ENCODE data around the gene TOP2A.
"Not testable (repeated sequence)": the region's sequence is repeated elsewhere in the genome, so short reads cannot be mapped to it uniquely, and the experiment has no call there.

Gene TOP2A

GRCh38 chr17:40375786-40376185, 41.9 kb downstream of the TOP2A start:
- not testable (repeated sequence) for DNase-seq

DNA sequence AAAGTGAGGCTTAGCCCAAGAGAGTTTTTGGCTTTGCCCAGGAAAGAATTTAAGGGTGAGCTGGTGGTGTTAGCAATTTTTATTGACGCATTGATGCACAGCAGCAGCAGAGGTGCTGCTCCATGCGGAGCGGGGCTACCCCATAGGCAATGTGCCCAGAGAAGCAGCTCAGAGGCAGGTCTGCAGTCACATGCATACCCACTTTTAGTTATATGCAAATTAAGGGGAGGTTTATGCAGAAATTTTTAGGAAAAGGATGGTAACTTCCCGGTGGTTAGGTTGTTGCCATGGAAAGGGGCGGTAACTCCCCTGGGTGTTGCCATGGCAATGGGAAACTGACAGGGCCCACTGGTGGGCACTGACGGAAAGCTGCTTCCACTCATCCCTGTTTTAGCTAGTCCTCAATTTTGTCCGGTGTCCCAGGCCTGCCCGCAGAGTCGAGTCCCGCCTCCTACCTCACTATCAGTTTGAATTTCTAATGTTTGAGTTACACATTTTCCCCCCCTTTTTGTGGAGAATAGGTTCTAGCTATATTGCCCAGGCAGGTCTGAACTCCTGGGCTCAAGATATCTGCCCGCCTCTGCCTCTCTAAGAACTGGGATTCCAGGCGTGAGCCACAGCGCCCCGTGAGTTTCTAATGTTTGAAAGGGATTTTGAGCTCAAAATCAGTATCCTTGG, 42.7 kb downstream of the TOP2A start:
- no peak for DNase-seq

DNA sequence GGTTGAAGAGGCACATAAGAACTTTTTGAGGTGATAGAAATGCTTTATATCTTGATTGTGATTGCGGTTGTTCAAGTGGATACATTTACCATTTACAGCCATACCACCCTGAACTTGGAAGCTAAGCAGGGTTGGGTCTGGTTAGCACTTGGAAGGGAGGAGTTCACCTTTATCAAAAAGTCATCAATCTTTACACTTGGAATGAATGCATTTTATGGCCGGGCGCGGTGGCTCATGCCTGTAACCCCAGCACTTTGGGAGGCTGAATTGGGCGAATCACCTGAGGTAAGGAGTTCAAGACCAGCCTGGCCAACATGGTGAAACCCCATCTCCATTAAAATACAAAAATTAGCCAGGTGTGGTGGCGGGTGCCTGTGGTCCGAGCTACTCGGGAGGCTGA, 43.7 kb downstream of the TOP2A start:
- DNase-seq, result no peak

- DNase-seq, result no peak
These were observed 44.4 kb downstream of the TOP2A start for GRCh38 chr17:40373324-40373723.

DNA sequence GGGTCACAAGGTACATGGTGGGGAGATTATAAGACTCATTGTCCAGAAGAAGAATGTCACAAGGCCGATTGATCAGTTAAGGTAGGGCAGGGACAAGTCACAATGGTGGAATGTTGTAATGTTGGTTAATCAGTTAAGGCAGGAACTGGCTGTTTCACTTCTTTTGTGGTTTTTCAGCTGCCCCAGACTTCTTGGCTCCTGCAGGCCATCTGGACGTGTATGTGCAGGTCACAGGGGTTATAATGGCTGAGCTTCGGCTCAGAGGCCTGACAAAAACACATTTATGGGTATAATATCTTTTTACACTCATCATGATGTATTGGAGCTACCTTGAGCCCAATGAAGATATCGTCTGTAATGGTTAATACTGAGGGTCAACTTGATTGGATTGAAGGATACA, 45.1 kb downstream of the TOP2A start:
- not testable (repeated sequence) for DNase-seq

DNA sequence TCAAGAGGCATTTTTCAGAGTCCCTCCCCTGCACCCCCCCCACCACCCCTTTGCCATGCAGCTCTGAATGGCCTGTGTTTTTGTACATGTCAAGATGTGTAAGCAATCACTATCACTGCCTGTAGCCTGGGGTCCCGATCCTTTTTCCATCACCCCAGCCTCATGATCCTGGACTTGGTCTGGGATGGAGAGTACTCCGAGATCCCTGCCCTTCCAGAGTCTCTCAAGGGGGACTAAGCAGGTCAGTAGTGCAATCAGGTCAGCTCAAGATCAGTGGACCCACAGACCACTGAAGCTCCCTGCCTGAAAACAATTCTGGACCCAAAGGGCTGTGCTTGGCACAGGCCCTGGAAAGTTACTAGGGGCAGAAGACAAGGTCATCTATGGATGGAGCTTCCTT, 45.7 kb downstream of the TOP2A start:
- DNase-seq, result no peak

GRCh38 chr17:40371261-40371929, 46.3 kb downstream of the TOP2A start:
- DNase-seq, result no peak

GRCh38 chr17:40369923-40370322, 47.8 kb downstream of the TOP2A start:
- no peak for DNase-seq

DNA sequence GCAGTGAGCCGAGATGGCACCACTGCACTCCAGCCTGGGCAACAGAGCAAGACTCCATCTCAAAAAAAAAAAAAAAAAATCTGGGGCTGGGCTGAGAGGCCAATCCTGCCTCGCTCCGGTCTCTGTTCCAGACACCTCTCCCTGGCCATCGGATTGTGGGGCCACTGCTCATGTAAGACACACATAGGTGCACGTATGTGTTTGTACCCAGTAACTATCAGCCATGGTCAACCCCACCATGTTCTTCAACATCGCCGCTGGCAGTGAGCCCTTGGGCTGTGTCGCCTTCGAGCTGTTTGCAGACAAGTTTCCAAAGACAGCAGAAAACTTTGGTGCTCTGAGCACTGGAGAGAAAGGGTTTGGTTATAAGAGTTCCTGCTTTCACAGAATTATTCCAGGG, 50.0 kb downstream of the TOP2A start:
- not testable (repeated sequence) for DNase-seq

GRCh38 chr17:40366861-40367518, 50.7 kb downstream of the TOP2A start:
- no peak for DNase-seq

DNA sequence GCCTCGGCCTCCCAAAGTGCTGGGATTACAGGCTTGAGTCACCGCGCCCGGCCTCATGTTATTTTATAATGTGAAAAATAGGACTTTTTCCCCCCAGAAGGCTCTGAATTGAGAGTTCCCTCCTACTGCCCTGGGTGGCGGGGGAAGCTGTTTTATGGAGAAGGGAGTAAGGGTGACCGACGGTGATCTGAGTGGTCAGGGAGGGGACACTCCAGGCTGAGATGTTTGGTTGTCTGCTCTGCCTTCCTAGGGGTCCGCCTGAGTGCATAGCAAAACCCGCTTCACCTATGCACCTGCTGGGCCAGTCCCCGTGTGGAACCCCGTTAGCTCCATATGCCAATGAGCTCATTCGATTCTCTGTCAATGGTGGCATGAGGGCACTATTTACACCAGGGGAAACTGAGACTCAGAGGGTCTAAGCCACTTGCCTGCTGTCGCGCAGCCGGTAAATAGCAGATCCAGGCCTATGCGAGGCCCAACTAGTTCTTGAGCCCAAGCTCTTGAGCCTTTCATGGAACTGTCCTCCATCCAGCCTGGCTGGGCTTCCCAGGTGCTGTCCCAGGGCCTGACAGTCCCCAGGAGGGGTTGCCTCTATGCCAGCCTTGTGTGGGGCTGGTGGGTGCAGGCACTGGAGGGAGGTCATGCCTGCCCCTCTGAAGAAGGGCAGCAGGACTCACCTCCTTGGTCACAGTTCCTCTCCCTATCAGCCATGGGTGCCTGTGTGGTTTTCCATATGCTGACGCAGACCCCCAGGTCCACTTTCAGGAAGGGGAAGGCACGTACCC, 51.4 kb downstream of the TOP2A start:
- DNase-seq, result no peak

DNA sequence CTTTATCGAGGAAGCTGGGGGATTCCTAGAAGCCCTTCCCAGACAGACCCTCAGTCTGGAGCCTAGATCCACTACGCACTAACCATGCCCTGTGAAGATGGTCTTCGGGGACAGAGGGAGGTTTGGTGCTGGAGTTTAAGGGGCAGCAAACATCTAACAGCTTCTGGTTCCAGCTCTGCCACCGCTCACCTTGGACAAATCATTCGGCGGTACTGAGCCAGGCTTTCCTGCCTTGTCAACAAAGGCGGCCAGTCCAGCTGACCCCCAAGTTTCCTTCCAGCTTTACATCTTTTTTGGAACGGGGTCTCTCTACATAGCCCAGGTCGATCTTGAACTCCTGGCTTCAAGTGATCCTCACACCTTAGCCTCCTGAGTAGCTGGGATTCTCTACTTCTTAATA, 52.8 kb downstream of the TOP2A start:
- no peak for DNase-seq

GRCh38 chr17:40364121-40364861, 53.4 kb downstream of the TOP2A start, which contains the start of gene GJD3:
Gene GJD3, minus strand, starts transcription at chr17:40364737. Its CDS starts 922 bp downstream, at chr17:40363815.
- DNase-seq, result peak; percentile 45

DNA sequence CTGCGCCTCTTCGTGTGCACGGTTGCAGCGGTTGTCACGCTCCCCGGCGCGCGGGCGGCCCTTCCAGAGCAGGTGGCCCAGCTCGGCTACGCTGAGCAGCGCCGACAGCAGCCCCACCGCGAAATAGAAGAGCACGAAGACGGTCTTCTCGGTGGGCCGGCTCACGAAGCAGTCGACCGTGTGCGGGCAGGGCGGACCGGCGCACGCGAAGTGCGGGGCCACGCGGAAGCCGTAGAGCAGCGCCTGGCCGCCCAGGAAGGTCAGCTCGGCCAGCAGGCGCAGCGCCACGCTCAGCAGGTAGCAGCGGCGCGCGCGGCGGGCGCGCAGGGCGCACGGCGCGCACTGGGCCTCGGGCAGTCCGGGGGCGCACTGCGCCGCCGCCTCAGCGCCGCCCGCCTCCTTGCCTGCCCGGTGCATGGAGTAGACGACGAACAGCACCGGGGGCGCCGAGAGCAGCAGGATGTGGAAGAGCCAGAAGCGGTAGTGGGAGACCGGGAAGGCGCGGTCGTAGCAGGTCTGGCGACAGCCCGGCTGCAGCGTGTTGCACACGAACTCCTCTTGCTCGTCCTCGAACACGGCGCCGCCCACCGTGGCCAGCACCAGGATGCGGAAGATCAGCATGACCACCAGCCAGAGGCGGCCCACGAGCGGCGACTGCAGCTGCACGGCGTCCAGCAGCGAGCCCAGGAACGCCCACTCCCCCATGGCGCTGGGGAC, 54.4 kb downstream of the TOP2A start:
- peak; percentile 52 for DNase-seq

DNA sequence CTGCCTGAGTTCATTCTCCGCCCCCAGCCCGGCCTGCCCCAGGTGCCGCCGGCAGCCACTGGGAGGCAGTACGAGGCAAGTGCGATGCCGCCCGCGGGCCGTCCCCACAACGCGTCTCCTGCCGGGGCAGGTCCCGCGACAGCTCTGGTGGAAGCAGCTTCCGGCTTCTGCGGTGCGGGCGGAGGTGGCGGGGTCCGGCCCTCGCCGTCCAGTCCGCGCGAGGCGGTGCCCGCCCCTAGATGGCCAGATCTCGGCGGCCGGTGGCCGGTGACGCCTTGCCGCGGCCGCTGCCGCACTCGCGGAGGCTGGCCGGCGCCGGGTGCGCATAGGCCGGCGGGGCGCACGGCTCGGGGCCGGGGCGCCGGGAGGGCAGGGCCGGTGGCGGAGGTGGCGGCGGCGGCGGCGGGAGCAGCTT, 55.0 kb downstream of the TOP2A start:
- peak; percentile 79 for DNase-seq

DNA sequence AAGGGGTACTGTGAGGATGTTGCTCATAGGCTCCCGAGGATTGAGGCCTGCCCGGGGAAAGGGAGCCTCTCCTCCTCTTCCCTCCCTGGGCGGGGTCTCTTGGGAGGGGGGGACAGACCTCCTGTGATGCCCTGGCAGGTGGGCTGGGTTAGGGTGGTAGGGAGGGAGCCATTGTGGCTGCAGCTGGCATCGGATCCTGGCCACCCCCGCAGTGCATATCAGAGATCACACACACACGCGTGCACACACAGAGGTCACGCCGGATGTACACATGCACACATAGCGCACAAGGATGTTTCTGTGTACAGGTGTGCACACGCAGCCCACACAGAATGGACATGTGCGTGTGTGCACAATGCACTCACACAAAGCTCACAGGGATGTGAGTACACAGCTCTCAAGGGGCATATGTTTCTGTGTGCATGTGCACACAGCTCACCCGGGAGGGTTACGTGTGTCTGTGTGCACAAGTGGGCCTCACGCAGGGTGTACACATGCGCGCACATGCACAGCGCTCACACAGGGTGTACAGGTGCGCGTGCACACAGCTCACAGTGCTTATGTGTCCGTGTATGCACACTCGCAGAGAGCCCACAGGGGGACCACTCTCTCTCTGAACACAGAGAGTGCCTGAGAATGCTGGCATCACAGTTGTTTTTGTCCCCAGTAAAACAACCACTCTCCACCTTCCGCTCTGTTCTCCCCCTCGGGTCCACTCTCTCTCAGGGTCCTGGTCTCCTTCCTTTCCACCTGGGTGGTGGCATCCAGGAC, 55.6 kb downstream of the TOP2A start:
- no peak for DNase-seq

DNA sequence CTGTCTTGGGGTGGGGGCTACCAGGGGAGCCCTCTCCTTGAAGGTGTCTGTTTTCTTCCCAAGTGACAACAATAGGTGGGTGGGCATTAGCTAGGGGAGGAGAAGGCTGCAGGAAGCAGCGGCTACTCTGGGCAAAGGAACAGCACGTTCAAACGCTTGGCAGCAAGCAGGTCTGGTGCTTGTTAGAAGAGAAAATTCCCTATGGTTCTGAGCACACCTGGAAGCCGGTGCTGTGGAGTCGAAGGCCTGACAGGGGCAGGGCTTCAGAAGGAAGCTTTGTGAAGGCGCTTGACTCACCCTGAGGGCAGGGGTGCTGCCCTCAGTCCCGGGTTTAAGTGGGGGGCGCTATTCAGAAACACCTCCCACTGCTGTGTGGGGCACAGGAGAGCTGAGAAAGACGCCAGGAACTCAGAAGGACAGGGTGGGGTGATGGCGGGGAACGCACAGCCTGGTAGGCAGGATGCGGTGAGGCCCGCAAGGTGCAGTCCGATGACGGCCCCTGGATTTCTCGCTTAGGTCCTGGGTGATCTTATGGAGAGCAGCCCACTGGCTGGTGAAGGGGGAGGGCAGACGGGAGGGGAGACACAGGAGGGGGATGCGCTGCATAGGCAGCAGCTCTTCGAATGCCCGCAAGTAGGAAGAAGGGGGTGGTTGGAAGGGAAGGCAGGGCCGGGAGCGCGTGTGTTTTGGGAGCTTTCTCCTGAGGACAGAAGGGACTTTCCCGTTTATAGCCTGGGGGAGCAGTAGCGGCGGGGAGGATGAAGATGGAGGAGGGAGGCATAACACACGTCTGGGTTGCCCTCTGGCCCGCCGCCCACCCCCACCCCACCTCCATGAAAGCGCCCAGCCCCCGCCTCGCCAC, 56.4 kb downstream of the TOP2A start:
- DNase-seq, result no peak

GRCh38 chr17:40360091-40360490, 57.6 kb downstream of the TOP2A start:
- no peak for DNase-seq

DNA sequence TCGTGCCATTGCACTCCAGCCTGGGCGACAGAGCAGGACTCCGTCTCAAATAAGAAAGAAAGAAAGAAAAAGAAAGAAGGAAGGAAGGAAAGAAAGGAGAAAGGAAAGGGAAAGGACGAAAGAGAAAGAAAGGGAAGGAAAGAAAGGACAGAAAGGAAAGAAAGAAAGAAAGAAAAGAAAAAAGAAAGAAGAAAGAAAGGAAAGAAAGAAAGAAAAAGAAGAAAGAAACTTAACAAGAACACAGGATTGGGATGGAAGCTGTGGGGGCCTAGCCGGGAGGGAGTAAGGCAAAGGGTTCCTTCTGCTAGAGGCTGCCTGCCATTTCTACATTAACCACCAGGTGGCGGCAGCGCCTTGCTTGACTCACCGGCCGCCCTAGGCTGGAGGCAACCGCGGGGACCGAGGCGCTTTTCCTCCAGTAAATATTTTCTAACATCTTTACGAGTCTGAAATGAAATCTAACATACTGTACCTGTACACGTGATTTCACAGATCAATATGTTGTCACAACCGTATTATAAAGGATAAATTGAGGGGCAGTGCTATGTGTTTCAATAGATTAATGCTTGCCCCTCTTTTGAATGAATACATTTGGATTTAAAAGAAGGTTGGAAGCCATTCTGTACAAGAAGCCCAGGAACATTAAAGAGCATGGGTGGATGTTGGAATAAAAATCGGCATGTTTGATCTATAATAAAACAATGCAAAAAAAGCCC, 59.2 kb downstream of the TOP2A start:
- peak; percentile 81 for DNase-seq

All from EL (cell line).